H1 (cell line): ENCODE data around the gene PRKCH. TPM values are rescaled to one million over a fixed set of nuclear protein-coding genes. Genes with fewer than 3 reads are reported as not detected.

Source experiments
- CTCF ChIA-PET: fragments of 300-600 bp; sonication (Branson Sonifier 250); formaldehyde crosslinking; loops from one replicate; lab custom pipeline; 2021; ENCODE audit not compliant: partially characterized antibody; lab: Charles Lee
- POLR2A ChIA-PET: fragments of 300-600 bp; sonication (Branson Sonifier 250); formaldehyde crosslinking; loops from one replicate; lab custom pipeline; 2021; ENCODE audit warnings: inconsistent platforms; ENCODE audit not compliant: partially characterized antibody; lab: Charles Lee
- DNase-seq, 2 experiments: peaks; one replicate each; pipeline versions ENCODE4 v3.0.0 to v3.0.0-alpha.2; 2010 to 2022; ENCODE audit warnings: low spot score in 2 of 2, low read depth in 1 of 2, mixed read lengths in 1 of 2
- FAIRE-seq: peaks from 2 replicates; lab custom pipeline; 2011; peaks lifted over from hg19 to GRCh38; lab: Jason Lieb, UNC
- H2AFZ ChIP-seq: 2 replicates; pipeline ENCODE4 v1.8.1; 2012; ENCODE audit warnings: low read length, inconsistent platforms
- H2AK5ac ChIP-seq: 2 replicates; pipeline ENCODE4 v1.6.1; 2013; ENCODE audit warnings: low read depth, low read length
- H2BK120ac ChIP-seq: replicated peaks from 2 replicates; pipeline ENCODE3; 2013; ENCODE audit warnings: low read depth, low read length, inconsistent platforms
- H2BK12ac ChIP-seq: 2 replicates; pipeline ENCODE4 v1.6.1; 2013; ENCODE audit warnings: low read depth, low read length
- H2BK15ac ChIP-seq: 2 replicates; pipeline ENCODE4 v1.6.1; 2013; ENCODE audit warnings: low read length
- H2BK20ac ChIP-seq: 2 replicates; pipeline ENCODE4 v1.6.1; 2013; ENCODE audit warnings: low read length
- H2BK5ac ChIP-seq: 2 replicates; pipeline ENCODE4 v1.6.1; 2013; ENCODE audit warnings: low read depth, low read length
- H3K14ac ChIP-seq: 2 replicates; pipeline ENCODE4 v1.6.1; 2013; ENCODE audit warnings: inconsistent platforms; ENCODE audit not compliant: insufficient read length
- H3K18ac ChIP-seq: 2 replicates; pipeline ENCODE4 v1.6.1; 2013; ENCODE audit warnings: low read length; ENCODE audit errors: extremely low read depth
- H3K23ac ChIP-seq: 2 replicates; pipeline ENCODE4 v1.6.1; 2013; ENCODE audit warnings: inconsistent platforms; ENCODE audit not compliant: insufficient read length
- H3K23me2 ChIP-seq: 2 replicates; pipeline ENCODE4 v1.6.1; 2013; ENCODE audit warnings: low read depth, low read length
- H3K27ac ChIP-seq: 2 replicates; pipeline ENCODE4 v1.6.1; 2011; ENCODE audit warnings: low read depth, low read length, inconsistent platforms
- H3K27me3 ChIP-seq, 4 experiments: replicated peaks in 1 of 4; 1 replicate in 1 of 4; 2 replicates in 3 of 4; pipeline versions ENCODE4 v1.6.1 to v1.8.1; 2011 to 2013; ENCODE audit warnings: low read length in 3 of 4, mild to moderate bottlenecking in 3 of 4, inconsistent platforms in 2 of 4, mixed read lengths in 2 of 4, moderate library complexity in 1 of 4; ENCODE audit not compliant: control insufficient read depth in 3 of 4, insufficient read depth in 3 of 4; ENCODE audit errors: extremely low read depth in 1 of 4
- H3K36me3 ChIP-seq, 4 experiments: 2 replicates each; pipeline versions ENCODE4 v1.6.1 to v1.8.1; 2011 to 2013; ENCODE audit warnings: mild to moderate bottlenecking in 4 of 4, low read length in 3 of 4, moderate library complexity in 2 of 4, control low read depth in 1 of 4, inconsistent platforms in 1 of 4; ENCODE audit not compliant: insufficient read depth in 4 of 4, control insufficient read depth in 2 of 4
- H3K4ac ChIP-seq: replicated peaks from 2 replicates; pipeline ENCODE3; 2013; ENCODE audit warnings: low read length, low read depth, mixed read lengths, inconsistent platforms; ENCODE audit not compliant: insufficient read length
- H3K4me1 ChIP-seq, 4 experiments: replicated peaks in 1 of 4; 1 replicate in 1 of 4; 2 replicates in 3 of 4; pipeline versions ENCODE4 v1.6.1 to v1.8.1; 2011 to 2013; ENCODE audit warnings: low read length in 3 of 4, inconsistent platforms in 2 of 4, mixed read lengths in 1 of 4; ENCODE audit not compliant: insufficient read depth in 4 of 4, control insufficient read depth in 3 of 4
- H3K4me2 ChIP-seq, 2 experiments: 2 replicates each; pipeline versions ENCODE4 v1.6.1 to v1.8.1; 2011 to 2013; ENCODE audit warnings: low read depth in 2 of 2, low read length in 2 of 2, control low read depth in 1 of 2, inconsistent platforms in 1 of 2, mild to moderate bottlenecking in 1 of 2; ENCODE audit not compliant: insufficient read depth in 1 of 2
- H3K4me3 ChIP-seq, 4 experiments: fragments of 200-600, 300-600 bp in 1 of 4; sonication (generic), shearing (Covaris generic), sonication (Bioruptor Twin) in 1 of 4; 2 replicates each; pipeline versions ENCODE4 v1.5.1 to v1.8.1; 2011 to 2016; ENCODE audit warnings: low read length in 4 of 4, low read depth in 3 of 4, control low read depth in 2 of 4, inconsistent platforms in 2 of 4, mild to moderate bottlenecking in 2 of 4, mixed read lengths in 1 of 4, moderate library complexity in 1 of 4; ENCODE audit not compliant: insufficient read depth in 2 of 4; ENCODE audit errors: extremely low read depth in 1 of 4
- H3K56ac ChIP-seq: replicated peaks from 2 replicates; pipeline ENCODE3; 2013; ENCODE audit warnings: low read depth, mild to moderate bottlenecking, mixed read lengths, low read length, inconsistent platforms; ENCODE audit not compliant: insufficient read length
- H3K79me1 ChIP-seq: 2 replicates; pipeline ENCODE4 v1.6.1; 2013; ENCODE audit warnings: low read depth, low read length, control low read depth
- H3K79me2 ChIP-seq, 2 experiments: 2 replicates each; pipeline versions ENCODE4 v1.6.1 to v1.8.1; 2012 to 2013; ENCODE audit warnings: low read length in 2 of 2, mild to moderate bottlenecking in 2 of 2, inconsistent platforms in 1 of 2; ENCODE audit not compliant: insufficient read depth in 2 of 2, control insufficient read depth in 1 of 2
- H3K9ac ChIP-seq, 4 experiments: replicated peaks in 1 of 4; 1 replicate in 1 of 4; 2 replicates in 3 of 4; pipeline versions ENCODE4 v1.6.1 to v1.8.1; 2011 to 2013; ENCODE audit warnings: low read depth in 3 of 4, low read length in 3 of 4, control low read depth in 2 of 4, mild to moderate bottlenecking in 2 of 4, moderate library complexity in 2 of 4, inconsistent platforms in 1 of 4; ENCODE audit errors: extremely low read depth in 1 of 4
- H3K9me3 ChIP-seq, 2 experiments: 2 replicates each; pipeline versions ENCODE4 v1.6.1 to v1.8.1; 2012 to 2013; ENCODE audit warnings: mild to moderate bottlenecking in 2 of 2, moderate library complexity in 2 of 2, control low read depth in 1 of 2, inconsistent platforms in 1 of 2, low read depth in 1 of 2, low read length in 1 of 2, mixed read lengths in 1 of 2; ENCODE audit not compliant: insufficient read depth in 2 of 2
- H4K20me1 ChIP-seq, 2 experiments: replicated peaks in 1 of 2; 2 replicates each; pipeline versions ENCODE3 to v1.8.1; 2011 to 2013; ENCODE audit warnings: inconsistent platforms in 2 of 2, low read length in 2 of 2, mild to moderate bottlenecking in 1 of 2; ENCODE audit not compliant: insufficient read depth in 2 of 2, control insufficient read depth in 1 of 2
- H4K5ac ChIP-seq: 2 replicates; pipeline ENCODE4 v1.6.1; 2013; ENCODE audit warnings: low read length, low read depth, mixed read lengths, inconsistent platforms; ENCODE audit not compliant: insufficient read length
- H4K8ac ChIP-seq: 2 replicates; pipeline ENCODE4 v1.8.0; 2013; ENCODE audit warnings: mild to moderate bottlenecking, moderate library complexity, low read length, inconsistent platforms; ENCODE audit not compliant: insufficient read depth; ENCODE audit errors: extremely low read depth
- H4K91ac ChIP-seq: replicated peaks from 2 replicates; pipeline ENCODE3; 2013; ENCODE audit warnings: low read length, mixed read lengths, inconsistent platforms; ENCODE audit not compliant: insufficient read length
- CEBPB ChIP-seq: IDR thresholded peaks from 2 replicates; pipeline ENCODE4 v1.6.1; 2012; ENCODE audit warnings: low read depth, low read length
- CREB1 ChIP-seq: IDR thresholded peaks from 2 replicates; pipeline ENCODE4 v1.6.1; 2012; ENCODE audit warnings: inconsistent platforms
- CTBP2 ChIP-seq: IDR thresholded peaks from 2 replicates; pipeline ENCODE4 v1.7.0; 2011; ENCODE audit warnings: borderline replicate concordance, mild to moderate bottlenecking, moderate library complexity, mixed read lengths, low read length; ENCODE audit not compliant: insufficient read depth, insufficient read length
- CTCF ChIP-seq, 3 experiments: IDR thresholded peaks; 1 replicate in 2 of 3; 2 replicates in 1 of 3; pipeline versions ENCODE4 v1.5.1 to v1.6.1; 2011; ENCODE audit warnings: low read length in 3 of 3, mild to moderate bottlenecking in 3 of 3, inconsistent platforms in 2 of 3, low read depth in 1 of 3, moderate library complexity in 1 of 3; ENCODE audit not compliant: insufficient read depth in 1 of 3; ENCODE audit errors: control extremely low read depth in 1 of 3
- RAD21 ChIP-seq, 2 experiments: IDR thresholded peaks in 1 of 2; conservative IDR thresholded peaks in 1 of 2; 2 replicates each; pipeline ENCODE4 v1.6.1; 2011; ENCODE audit warnings: low read depth in 2 of 2, low read length in 2 of 2, improper control_type of control experiment in 1 of 2, inconsistent platforms in 1 of 2, mild to moderate bottlenecking in 1 of 2, moderate library complexity in 1 of 2
- SP1 ChIP-seq: IDR thresholded peaks from 2 replicates; pipeline ENCODE4 v1.6.1; 2011; ENCODE audit warnings: low read depth, low read length
- SRF ChIP-seq: IDR thresholded peaks from 2 replicates; pipeline ENCODE4 v1.6.1; 2011; ENCODE audit warnings: mild to moderate bottlenecking, low read depth, low read length, moderate library complexity
- TAF1 ChIP-seq: IDR thresholded peaks from 2 replicates; pipeline ENCODE4 v1.6.1; 2011; ENCODE audit warnings: mild to moderate bottlenecking, low read depth, low read length
- TAF7 ChIP-seq: optimal IDR thresholded peaks from 2 replicates; pipeline ENCODE3; 2011; ENCODE audit warnings: low read depth, mild to moderate bottlenecking, inconsistent platforms, low read length, moderate library complexity, borderline replicate concordance
- TBP ChIP-seq: IDR thresholded peaks from 2 replicates; pipeline ENCODE4 v1.6.1; 2011; ENCODE audit warnings: low read depth, low read length, improper control_type of control experiment
- ZNF274 ChIP-seq: IDR thresholded peaks from 2 replicates; pipeline ENCODE4 v1.7.0; 2012; ENCODE audit warnings: low read length, borderline replicate concordance; ENCODE audit errors: extremely low read depth
- WGBS, 2 experiments: shearing (Covaris generic) in 1 of 2; methylation state at CpG; one replicate each; pipeline versions ENCODE4 v1.1.6 to v1.1.7; 2013 to 2015; ENCODE audit warnings: low lambda C conversion rate in 2 of 2, mixed read lengths in 2 of 2, inconsistent platforms in 1 of 2, low coverage in 1 of 2, missing lambda C conversion rate in 1 of 2; ENCODE audit not compliant: insufficient replicate concordance in 2 of 2, insufficient coverage in 1 of 2, insufficient read length in 1 of 2; ENCODE audit errors: extremely low coverage in 1 of 2, missing lambda C conversion rate in 1 of 2; 5-methylcytosine and 5-hydroxymethylcytosine counted together
- polyA plus RNA-seq, 7 experiments: library from polyadenylated mRNA; depleted of rRNA in 3 of 7; stranded (reverse) in 5 of 7; unstranded in 2 of 7; fragments of >200 nt in 5 of 7; fragments of 200-250 nt in 2 of 7; gene quantifications; 1 replicate in 5 of 7; 2 replicates in 1 of 7; 4 replicates in 1 of 7; pipeline versions ENCODE4 v1.2.1 to v1.2.3, GENCODE V29; 2011 to 2013; ENCODE audit warnings: missing spikeins in 2 of 7, mixed read lengths in 2 of 7
- total RNA-seq: library from RNA; stranded (reverse); fragmentation: NEBNext Ultra II Directional; extraction: Animal tissue kit (Norgen Biotek cat#: 25700); gene quantifications from 2 replicates; pipeline ENCODE4 v1.2.1, GENCODE V29; 2021

The PRKCH gene
- total and polyA plus RNA-seq, 2 of the 8 experiments (the other 6 are each of a cell fraction or from before 2014, with no cell fraction given), result 6.4 to 7.0 TPM

- no peak for FAIRE-seq
- TF ChIP-seq CEBPB (no peak), TBP (no peak), TAF1 (no peak), SRF (no peak), SP1 (no peak), CTBP2 (no peak), TAF7 (no peak), CREB1 (peak; percentile 50; the same call in 1 of the 2 replicates), RAD21 (IDR thresholded peaks at IDR 0.05 in 1 of 2, conservative IDR thresholded peaks at IDR 0.05 in 1 of 2; ENCODE audit: low read depth in 2 of 2, low read length in 2 of 2) (peak in 1 of 2 experiments; percentile 17; a peak in 1 of 4 replicates), CTCF (IDR thresholded peaks at IDR 0.05; ENCODE audit: control extremely low read depth in 1 of 3, insufficient read depth in 1 of 3, low read depth in 1 of 3, low read length in 3 of 3) (peak in 2 of 3 experiments; percentile 30 to 41; a peak in 2 of 4 replicates), ZNF274 (no peak)
Measured at GRCh38 chr14:61326847-61327246, 5.5 kb downstream of the PRKCH start.

More at GRCh38 chr14:61326847-61327246, 5.5 kb downstream of the PRKCH start:
- no peak overlapping the region for H2BK120ac ChIP-seq
- no peaks in the 10 kb centered on the region for H4K20me1 ChIP-seq
- H3K9me3 ChIP-seq, result peaks cover 0 to 4% of the 10 kb centered on the region in 2 experiments; a peak in 1 of 4 replicates
- no peaks in the 10 kb centered on the region for H3K36me3 ChIP-seq
- no peak overlapping the region for H3K4ac ChIP-seq
- H3K4me3 ChIP-seq, result no peak overlapping the region
- H4K5ac ChIP-seq, result no peak overlapping the region
- H3K23ac ChIP-seq, result no peak overlapping the region
- H3K27me3 ChIP-seq, result peaks cover 7 to 14% (median 13%) of the 10 kb centered on the region in 4 experiments
- no peak overlapping the region for H2AFZ ChIP-seq
- no peaks in the 10 kb centered on the region; the same call in 1 of the 2 replicates for H3K79me1 ChIP-seq
- ChIA-PET POLR2A (no interaction called here), CTCF (no interaction called here)
- H2BK15ac ChIP-seq, result no peak overlapping the region
- no peak for DNase-seq
- peaks cover 7% of the 10 kb centered on the region; the same call in 1 of the 2 replicates for H3K23me2 ChIP-seq
- WGBS, 2 experiments, result 58% methylated on average over 4 of the region's 4 CpGs; no CpG with 5 or more reads in 1 of the 2 experiments
- no peak overlapping the region for H3K18ac ChIP-seq
- no peak overlapping the region for H2AK5ac ChIP-seq
- no peaks in the 10 kb centered on the region for H3K79me2 ChIP-seq
- no peak overlapping the region for H3K27ac ChIP-seq
- H3K9ac ChIP-seq, result no peak overlapping the region
- H4K91ac ChIP-seq, result no peak overlapping the region
- H2BK5ac ChIP-seq, result no peak overlapping the region
- peaks cover 2 to 9% (median 8%) of the 10 kb centered on the region in 4 experiments for H3K4me1 ChIP-seq
- no peak overlapping the region for H3K14ac ChIP-seq
- no peak overlapping the region for H2BK20ac ChIP-seq
- no peak overlapping the region for H4K8ac ChIP-seq
- no peak overlapping the region for H2BK12ac ChIP-seq
- no peak overlapping the region for H3K56ac ChIP-seq
- H3K4me2 ChIP-seq, result no peak overlapping the region
